Endothelial cell (in vitro differentiated cells): ENCODE measurements around the gene C6orf132. TPM values are rescaled to one million over a fixed set of nuclear protein-coding genes. Genes with fewer than 3 reads are reported as not detected.

Experiments used
- DNase-seq: peaks from one replicate; pipeline ENCODE4 v3.0.0; 2021; ENCODE audit warnings: low spot score
- H3K27ac Mint-ChIP-seq: one replicate; pipeline ENCODE4 v1.8.0; 2021; ENCODE audit warnings: mixed read lengths, inconsistent platforms; ENCODE audit not compliant: unreplicated experiment
- H3K27me3 Mint-ChIP-seq: one replicate; pipeline ENCODE4 v1.8.0; 2021; ENCODE audit warnings: mild to moderate bottlenecking, moderate library complexity, mixed read lengths, inconsistent platforms; ENCODE audit not compliant: unreplicated experiment
- H3K36me3 Mint-ChIP-seq: one replicate; pipeline ENCODE4 v1.8.0; 2021; ENCODE audit warnings: mild to moderate bottlenecking, low read depth, mixed read lengths, inconsistent platforms; ENCODE audit not compliant: unreplicated experiment
- H3K4me1 Mint-ChIP-seq: one replicate; pipeline ENCODE4 v1.8.0; 2021; ENCODE audit warnings: mild to moderate bottlenecking, mixed read lengths, inconsistent platforms; ENCODE audit not compliant: unreplicated experiment
- H3K4me3 Mint-ChIP-seq: one replicate; pipeline ENCODE4 v1.8.0; 2021; ENCODE audit warnings: mild to moderate bottlenecking, mixed read lengths, inconsistent platforms; ENCODE audit not compliant: unreplicated experiment
- H3K9me3 Mint-ChIP-seq: one replicate; pipeline ENCODE4 v1.8.0; 2021; ENCODE audit warnings: mixed read lengths, inconsistent platforms; ENCODE audit not compliant: unreplicated experiment
- CTCF ChIP-seq: fragments of 200-600 bp; sonication (generic); IDR thresholded peaks from one replicate; pipeline ENCODE4 v1.5.0; 2021; ENCODE audit warnings: antibody characterized with exemption; ENCODE audit not compliant: unreplicated experiment
- total RNA-seq: library from RNA; stranded (reverse); fragmentation: NEBNext Ultra II Directional; extraction: Animal tissue kit (Norgen Biotek cat#: 25700); gene quantifications from one replicate; pipeline ENCODE4 v1.2.1, GENCODE V29; 2021; ENCODE audit not compliant: unreplicated experiment

The C6orf132 gene
- total RNA-seq, 1 donor from 2014 or later = 0.87 TPM

- Mint-ChIP-seq H3K9me3 (no peaks in the 10 kb centered on the region), H3K4me1 (no peaks in the 10 kb centered on the region), H3K27ac (no peak overlapping the region), H3K36me3 (peaks cover 4% of the 10 kb centered on the region), H3K27me3 (no peaks in the 10 kb centered on the region), H3K4me3 (no peak overlapping the region)
- DNase-seq = no peak
- no peak for TF ChIP-seq CTCF
These were observed 58.9 kb downstream of the C6orf132 start for GRCh38 chr6:42083530-42083929.

GRCh38 chr6:42079941-42080464 lies 62.4 kb downstream of the C6orf132 start:
- no peaks in the 10 kb centered on the region for H3K4me1 Mint-ChIP-seq
- H3K9me3 Mint-ChIP-seq = no peaks in the 10 kb centered on the region
- no peak for TF ChIP-seq CTCF
- no peak overlapping the region for H3K4me3 Mint-ChIP-seq
- H3K36me3 Mint-ChIP-seq = peaks cover 14% of the 10 kb centered on the region
- DNase-seq = no peak
- H3K27me3 Mint-ChIP-seq = no peaks in the 10 kb centered on the region
- no peak overlapping the region for H3K27ac Mint-ChIP-seq

- Mint-ChIP-seq H3K4me3 (no peak overlapping the region), H3K36me3 (peaks cover 18% of the 10 kb centered on the region), H3K27ac (no peak overlapping the region), H3K27me3 (no peaks in the 10 kb centered on the region), H3K9me3 (no peaks in the 10 kb centered on the region), H3K4me1 (no peaks in the 10 kb centered on the region)
- no peak for DNase-seq
- TF ChIP-seq CTCF = no peak
These were observed 64.0 kb downstream of the C6orf132 start for GRCh38 chr6:42078386-42078785.

GRCh38 chr6:42075159-42075838 lies 67.1 kb downstream of the C6orf132 start:
- Mint-ChIP-seq H3K9me3 (no peaks in the 10 kb centered on the region), H3K36me3 (peaks cover 23% of the 10 kb centered on the region), H3K4me1 (no peaks in the 10 kb centered on the region), H3K27ac (no peak overlapping the region), H3K4me3 (no peak overlapping the region), H3K27me3 (no peaks in the 10 kb centered on the region)
- DNase-seq = peak; percentile 84
- peak; percentile 85 for TF ChIP-seq CTCF

GRCh38 chr6:42073287-42073686 lies 69.1 kb downstream of the C6orf132 start:
- TF ChIP-seq CTCF = no peak
- H3K4me1 Mint-ChIP-seq = no peaks in the 10 kb centered on the region
- peak overlapping the region; percentile 51 for H3K27ac Mint-ChIP-seq
- peaks cover 23% of the 10 kb centered on the region for H3K36me3 Mint-ChIP-seq
- H3K27me3 Mint-ChIP-seq = no peaks in the 10 kb centered on the region
- no peak overlapping the region for H3K4me3 Mint-ChIP-seq
- no peaks in the 10 kb centered on the region for H3K9me3 Mint-ChIP-seq
- DNase-seq = no peak
